ENCODE data around the gene LAMA4.
"Not testable (repeated sequence)": the region's sequence is repeated elsewhere in the genome, so short reads cannot be mapped to it uniquely, and the experiment has no call there.

LAMA4 gene

DNA sequence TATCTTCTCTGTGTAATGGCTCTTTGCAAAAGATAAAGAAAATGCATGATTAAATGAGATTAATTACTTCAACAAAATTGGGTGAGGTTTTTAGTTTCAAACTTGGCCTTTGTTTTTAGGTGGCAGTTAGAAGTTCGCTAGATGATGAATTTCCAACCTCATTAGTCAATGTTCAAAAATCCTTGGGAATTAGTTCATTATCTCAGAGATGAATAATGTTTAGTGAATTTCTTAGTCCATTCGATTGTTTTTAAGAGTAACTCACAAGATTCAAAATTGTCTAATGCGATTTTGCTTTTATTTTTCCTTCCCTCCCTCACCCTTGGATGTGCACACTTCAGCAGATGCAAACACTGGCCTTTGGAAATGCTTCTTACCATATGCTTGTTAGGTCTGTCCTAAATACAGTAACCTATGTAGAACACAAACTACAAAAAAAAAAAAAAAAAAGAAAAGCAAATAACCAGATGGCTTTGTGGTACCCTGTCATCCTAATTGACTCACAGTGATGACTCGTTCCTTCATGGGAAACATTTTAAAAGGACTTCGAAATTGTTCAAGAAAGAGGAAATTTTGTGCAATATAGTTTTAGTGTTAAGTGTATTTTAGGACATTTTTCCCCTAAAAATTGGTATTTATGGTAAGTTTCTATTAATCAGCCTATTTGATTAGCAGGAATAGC is 100.3 kb downstream of the LAMA4 start:
- DNase-seq (ENCODE audit: low read depth in 2 of 2): no peak

DNA sequence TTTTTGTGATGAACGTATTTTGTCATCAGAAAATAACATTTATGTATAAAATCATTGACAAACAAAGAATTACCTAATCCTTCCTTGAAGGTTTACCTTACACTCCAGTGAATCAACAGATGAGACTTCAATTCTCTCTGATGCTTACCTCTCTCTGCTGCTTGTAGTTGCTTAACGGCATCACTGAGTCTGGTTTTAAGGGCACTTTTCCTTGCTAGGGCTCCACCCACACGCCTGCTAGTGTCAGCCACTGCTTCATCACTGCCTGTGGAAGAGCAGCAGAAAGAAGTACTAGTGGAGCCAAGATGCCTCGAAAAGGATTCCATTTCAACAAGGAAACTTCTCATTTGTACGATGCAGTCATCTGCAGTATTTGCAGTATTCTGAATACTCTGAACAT is 104.0 kb downstream of the LAMA4 start:
- DNase-seq (ENCODE audit: low read depth in 2 of 2): no peak

DNA sequence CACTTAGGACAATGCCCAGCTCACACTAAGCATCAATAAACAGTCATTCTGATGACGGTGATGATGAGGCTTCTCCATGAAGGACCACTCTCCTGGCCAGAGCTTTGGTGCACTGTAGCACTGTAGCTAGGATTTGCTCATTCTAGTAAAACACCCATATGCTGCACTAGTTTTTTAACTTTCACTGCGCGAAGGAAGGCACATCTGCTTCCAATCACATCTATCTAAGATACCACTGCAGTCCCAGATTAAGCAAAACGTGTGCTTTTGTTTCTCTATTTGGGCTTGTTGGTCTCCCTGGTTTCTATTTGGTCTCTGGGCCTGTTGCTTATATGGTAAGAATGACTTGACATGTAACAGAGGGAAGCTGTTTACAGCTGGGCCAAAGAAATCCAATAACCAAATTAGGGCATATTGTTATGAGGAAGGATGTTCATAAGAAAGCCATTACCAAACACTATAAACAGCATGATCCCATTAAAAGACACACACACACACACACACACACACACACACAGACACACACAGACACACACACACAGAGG is 104.6 kb downstream of the LAMA4 start:
- no peak for DNase-seq (ENCODE audit: low read depth in 2 of 2)

DNA sequence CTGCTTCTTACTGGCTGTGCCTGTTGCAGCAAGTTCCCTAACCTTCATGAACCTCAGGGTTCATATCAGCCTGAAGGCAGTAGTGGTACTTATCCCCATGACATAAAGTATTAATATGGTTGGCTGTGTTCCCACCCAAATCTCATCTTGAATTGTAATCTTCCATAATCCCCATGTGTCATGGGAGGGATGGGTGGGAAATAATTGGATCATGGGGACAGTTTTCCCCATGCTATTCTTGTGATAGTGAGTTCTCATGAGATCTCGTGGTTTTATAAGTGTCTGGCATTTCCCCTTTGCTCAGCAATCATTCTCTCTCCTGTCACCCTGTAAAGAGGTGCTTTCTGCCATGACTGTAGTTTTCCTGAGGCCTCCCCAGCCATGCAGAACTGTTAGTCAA is 105.1 kb downstream of the LAMA4 start:
- no peak for DNase-seq (ENCODE audit: low read depth in 2 of 2)

DNA sequence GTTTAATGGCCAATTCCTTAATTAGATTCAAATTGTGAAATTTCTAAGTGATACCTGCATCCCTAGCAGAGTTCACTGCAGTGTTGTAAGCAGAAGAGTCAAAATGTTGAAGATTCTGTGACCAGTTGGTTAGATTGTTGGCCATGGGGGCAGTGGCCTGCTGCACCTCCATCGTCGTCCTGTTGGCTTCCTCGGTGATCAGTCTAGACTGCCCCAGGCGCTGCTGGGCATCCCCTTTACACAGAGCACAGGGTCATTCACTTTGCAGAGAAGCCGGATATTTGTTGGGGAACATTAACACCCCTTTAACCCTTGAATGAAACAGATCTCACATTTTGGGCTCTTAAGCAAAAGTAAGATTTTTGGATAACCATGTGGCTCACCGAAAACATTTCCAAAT is 106.3 kb downstream of the LAMA4 start:
- no peak for DNase-seq (ENCODE audit: low read depth in 2 of 2)

DNA sequence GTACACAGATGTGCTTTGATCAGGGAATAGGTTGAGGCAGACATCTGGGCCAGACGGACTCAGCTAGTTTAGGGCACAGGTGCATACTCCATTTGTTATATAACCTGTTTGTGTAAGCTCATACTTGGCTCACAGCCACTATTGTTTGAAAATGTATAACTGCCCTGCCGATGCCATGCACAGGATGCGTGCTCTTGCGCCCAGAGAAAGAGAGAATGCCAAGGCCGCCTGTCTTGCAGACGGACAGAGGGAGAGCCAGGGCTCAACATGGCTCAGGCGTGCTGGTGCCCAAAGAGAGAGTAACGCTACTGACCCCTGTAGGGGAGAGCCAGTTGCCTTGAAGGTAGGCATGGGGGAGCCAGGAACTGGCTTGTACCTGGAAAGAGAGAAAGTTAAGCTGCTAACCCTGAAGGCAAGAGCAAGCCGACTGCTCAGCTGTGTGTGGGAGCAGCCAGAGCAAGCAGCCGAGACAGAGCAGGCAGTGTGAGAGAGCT is 109.2 kb downstream of the LAMA4 start:
- DNase-seq (ENCODE audit: low read depth in 2 of 2): no peak

DNA sequence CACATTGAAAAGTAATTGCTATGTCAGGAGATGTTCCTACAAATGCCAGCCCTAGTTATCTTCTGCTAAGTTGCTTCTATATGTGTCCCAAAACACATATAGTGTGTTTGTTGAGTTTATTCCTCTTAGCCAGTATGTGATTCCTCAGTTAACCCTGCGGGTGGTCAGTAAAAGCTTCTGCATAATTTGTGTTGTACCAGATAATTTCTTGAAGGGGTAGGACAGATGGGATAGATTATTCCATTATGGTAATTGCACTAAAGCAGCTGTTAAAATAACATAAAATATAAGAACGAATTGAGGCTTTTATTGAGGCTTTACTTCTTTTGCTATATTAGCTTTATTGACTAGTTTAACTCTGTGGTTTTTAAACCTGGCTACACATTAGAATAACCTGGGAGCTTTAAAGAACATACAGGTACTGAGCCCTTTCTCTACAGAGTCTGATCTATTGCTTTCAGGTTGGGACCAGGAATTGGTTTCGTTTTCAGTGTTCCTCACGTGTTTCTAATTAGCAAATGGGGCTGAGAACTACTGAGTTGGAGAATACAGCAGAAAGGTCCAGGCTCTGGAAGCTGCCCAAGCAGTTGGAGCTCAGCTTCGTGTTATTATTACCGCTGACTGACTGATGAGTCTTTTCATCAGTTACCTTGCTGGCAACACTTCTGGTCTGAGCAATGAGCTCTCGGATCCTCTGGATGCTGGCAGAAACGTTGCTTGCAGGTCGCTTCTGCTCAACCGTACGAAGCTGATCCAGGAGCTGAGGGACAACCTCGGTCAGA is 110.0 kb downstream of the LAMA4 start:
- no peak for DNase-seq (ENCODE audit: low read depth in 2 of 2)

DNA sequence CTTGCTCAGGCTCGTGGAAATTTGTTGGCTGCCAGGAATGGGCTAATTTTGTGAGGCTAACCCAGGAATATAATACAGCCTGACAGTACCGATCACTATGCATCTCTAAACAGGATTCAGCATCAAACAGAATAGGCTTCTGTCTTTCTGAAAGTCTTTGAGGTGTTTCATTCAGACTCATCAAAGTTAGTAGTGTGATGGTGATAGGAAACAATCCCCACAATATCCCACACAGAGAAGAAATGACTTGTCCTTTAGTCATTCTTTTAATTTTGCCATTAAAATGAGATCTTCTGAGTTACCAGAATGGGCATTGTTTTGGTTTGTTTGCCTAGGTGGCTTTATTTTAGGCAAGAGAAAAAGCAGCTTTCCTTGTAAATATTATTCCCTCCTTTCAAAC is 112.7 kb downstream of the LAMA4 start:
- no peak for DNase-seq (ENCODE audit: low read depth in 2 of 2)

DNA sequence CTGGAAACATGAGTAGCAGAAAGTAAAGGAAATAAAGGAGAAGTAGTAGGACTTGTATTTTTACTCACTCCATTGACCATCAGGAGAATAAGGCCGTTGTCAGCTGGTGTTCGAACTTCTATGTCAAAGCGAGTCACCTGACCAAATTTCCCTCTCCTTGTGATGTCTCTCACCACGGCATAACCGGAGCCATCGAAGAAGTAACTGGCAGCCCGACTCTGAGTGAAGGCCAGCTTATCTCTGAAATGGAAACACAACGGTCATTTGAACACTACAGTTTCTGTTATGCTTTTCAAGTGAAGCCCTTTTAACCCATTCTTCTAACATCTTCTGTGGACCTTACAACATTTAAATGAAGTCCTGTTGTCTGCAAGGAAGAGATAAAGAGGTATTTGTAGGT is 115.3 kb downstream of the LAMA4 start:
- no peak for DNase-seq (ENCODE audit: low read depth in 2 of 2)

DNA sequence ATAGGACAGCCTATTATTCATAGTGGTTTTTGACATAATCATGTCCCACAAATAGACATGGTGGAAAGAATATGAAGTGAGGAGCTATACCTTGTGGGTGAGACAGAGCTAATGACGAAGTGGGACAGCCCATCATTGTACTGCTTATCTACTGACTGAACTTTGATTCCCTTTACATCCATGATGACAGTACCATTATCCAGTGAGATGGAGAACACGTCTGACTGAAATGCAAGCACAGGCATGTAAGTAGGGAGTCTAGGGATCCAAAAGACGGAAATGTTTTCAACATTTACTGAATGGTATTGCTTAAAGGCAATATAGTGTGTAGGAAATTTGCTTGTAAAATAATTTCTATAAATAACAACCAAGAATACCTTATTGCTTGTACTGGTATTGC is 123.5 kb downstream of the LAMA4 start:
- DNase-seq (ENCODE audit: low read depth in 2 of 2): no peak

DNA sequence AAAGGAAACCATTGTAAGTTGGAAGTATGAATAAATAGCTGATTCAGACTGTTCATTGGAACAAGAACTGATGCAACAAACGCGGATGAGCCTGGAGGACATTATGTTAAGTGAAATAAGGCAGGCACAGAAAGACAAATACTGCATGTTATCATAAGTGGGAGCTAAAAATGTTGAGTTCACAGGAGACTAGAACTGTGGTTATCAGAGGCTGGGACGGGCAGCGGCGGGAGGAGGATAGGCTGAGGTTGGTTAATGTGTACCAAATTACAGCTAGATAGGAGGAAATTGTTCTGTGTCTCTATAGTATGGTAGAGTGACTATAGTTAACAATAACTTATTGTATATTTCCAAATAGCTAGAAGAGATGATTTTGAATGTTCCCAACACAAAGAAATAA is 126.2 kb downstream of the LAMA4 start:
- no peak for DNase-seq (ENCODE audit: low read depth in 2 of 2)

DNA sequence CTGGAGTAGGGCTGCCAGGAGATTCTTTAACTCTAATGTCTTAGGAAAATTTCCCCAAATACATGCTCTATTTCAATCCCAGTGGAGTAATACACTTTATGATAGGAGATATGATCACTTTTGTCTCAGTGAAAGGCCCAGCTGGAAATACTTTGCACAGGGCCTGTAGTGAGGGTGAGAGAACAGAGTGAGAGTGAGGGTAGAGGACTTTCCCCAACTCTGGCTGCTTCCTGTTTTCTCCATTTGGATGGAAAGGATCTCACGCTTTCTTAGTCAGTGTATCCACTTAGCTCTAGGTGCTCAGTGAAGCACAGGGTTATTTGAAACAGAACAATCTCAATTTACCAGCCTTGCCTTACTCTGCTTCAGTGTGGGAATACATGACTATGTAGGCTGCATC is 130.4 kb downstream of the LAMA4 start:
- DNase-seq (ENCODE audit: low read depth in 2 of 2): no peak

DNA sequence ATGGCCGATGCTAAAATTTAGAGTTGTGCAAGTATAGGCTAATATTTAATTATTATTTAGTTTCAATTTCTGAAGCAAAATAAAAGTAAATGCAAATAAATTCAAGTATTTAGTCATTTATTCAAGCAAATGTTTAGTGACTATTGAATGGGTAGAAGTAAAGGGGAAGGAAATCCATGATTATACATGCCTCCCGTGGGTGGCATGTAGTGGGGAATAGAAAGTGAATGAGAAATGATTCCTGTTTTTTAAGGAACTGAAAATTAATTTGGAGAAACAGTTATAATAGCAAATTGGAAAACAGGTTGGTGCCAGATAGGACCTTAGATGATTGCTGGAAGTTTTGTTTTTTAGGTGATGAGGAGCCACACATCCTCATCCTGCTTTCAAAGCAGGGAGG is 131.6 kb downstream of the LAMA4 start:
- no peak for DNase-seq (ENCODE audit: low read depth in 2 of 2)

DNA sequence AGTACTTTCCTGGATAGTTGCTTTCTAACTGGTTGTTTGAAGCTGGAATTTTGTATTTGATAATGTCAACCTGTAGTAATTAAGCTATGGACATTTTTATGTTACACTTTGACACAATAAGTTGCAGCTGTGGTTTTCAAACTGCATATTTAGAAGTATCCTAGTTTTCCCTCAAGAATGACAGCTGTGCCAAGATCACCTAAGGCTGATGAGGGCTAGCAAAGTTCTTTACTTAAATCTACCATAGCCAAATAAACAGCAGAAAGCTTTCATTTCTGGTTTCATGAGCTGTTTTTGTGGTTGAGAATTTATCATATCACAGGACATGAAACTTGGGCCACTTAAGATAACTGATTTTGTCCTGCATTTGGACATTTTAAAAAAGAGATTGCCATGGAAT is 136.3 kb downstream of the LAMA4 start:
- no peak for DNase-seq (ENCODE audit: low read depth in 2 of 2)

DNA sequence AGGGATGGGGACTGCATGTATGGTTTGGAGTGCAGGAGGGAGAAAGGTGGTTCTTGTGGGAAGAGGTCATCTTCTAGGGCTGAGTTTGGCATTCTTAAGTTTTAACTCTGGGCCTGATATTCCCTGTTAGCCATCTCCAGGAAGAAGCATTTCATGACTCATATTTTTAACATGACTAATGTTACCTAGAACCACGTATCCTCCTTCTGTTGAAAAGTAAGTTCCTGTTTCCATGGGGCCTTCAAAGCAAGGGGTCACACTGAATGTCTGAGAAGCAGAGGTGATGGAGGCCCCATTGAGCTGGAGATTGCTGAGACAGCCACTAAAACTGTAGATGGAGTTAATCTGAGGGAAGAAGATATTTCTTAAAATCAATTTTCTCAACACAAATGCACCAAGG is 136.8 kb downstream of the LAMA4 start:
- DNase-seq (ENCODE audit: low read depth in 2 of 2): no peak

DNA sequence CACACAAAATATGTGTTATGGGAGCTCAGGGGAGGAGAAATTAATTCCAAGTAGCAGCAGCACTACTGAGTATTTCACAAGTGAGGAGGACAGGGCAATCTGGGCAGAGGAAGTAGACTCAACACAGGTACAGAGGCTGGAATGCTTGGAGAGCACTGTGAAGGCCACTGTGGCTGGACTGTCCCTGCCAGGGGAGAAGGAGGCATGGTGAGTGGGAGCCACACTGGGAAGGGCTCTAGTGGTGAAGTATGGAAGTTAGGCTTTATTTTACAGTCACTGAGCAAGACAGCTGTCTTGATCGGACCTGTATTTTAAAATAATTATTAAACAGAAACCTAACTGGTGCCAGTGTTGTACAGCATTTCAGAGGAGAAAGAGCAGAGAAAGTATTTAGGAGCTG is 138.1 kb downstream of the LAMA4 start:
- DNase-seq (ENCODE audit: low read depth in 2 of 2): no peak

DNA sequence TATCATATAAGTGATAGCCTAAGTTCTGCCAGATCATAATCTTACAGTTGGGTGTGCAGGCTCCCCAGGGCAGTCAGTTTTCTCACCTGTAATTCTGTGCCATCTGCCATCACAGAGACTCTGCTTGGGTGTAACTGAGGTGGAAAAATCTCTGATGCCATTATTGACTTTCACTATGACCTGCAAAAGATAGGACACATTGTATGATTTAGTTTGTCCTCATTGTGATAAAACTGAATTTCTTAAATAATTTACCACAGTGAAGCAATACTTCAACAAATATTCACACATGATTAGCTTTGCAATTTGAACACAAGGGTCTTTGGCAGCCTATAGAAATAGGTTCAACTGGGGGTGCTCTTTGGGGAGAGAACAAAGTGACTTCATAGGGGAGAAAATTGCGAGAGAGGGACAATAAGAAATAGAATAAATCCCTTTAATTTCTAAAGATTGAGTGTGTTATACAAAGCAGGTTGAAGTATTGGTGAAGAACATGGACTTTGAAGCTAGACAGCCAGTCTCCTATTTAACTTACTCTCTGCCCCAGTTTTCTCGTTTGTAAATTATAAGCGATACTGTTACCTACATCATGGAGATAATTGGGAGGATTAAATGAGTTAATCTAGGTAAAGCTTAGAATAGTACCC is 139.7 kb downstream of the LAMA4 start:
- no peak for DNase-seq (ENCODE audit: low read depth in 2 of 2)

DNA sequence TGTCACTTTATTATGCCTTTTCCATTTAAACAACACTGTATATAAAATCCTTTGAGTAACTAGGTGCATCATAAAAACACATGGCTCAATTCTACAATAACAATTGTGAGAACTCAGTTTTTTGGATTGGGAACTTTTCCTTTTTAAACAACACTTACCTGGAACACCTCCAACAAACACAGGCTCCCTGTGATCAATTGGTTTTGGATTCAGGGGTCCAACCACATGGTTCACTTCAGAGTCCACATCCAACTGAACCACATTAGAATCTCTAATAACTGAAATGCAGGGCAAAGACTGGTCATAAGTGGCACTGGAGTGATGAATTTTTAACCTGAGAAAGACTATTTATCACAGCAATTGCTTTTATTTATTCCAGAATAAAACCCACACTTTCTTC is 140.4 kb downstream of the LAMA4 start:
- DNase-seq (ENCODE audit: low read depth in 2 of 2): no peak

DNA sequence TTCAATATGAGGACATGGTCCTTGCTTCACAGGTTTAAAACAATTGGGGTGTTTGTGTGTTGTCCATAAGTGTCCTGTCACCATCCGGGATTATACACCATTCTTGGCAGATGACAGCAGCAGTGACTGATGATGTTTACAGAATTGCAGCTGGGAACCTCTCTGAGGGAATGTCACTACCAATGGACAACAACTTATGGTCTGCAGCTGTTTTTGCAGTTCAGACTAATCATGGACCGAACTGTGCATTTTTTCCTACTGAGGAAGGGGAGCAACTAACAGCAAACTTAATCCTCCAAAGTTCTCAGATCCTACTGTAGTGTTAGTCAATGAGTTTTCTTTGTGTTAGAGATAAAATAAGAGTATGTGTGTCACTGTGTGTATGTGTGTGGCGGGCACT is 140.9 kb downstream of the LAMA4 start:
- no peak for DNase-seq (ENCODE audit: low read depth in 2 of 2)

DNA sequence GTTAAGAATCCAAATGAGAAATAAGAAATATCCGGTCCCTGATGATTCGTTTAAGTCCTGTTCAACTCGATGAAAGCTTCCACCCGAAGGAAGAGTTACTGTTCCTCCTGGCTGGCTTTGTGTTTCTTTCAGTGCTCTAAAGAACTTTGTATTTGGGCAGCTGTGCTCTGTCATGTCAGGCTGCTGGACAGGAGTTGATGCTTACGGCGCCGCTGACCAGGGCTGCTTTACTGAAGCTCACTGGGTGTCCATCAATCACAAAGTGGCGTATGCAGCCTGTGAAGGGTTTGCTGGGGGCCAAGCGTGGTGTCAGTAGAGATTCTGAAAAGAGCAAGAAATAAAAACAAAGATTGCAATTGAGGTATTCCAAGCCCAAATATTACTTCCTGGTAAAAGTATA is 145.1 kb downstream of the LAMA4 start:
- DNase-seq (ENCODE audit: low read depth in 2 of 2): no peak

DNA sequence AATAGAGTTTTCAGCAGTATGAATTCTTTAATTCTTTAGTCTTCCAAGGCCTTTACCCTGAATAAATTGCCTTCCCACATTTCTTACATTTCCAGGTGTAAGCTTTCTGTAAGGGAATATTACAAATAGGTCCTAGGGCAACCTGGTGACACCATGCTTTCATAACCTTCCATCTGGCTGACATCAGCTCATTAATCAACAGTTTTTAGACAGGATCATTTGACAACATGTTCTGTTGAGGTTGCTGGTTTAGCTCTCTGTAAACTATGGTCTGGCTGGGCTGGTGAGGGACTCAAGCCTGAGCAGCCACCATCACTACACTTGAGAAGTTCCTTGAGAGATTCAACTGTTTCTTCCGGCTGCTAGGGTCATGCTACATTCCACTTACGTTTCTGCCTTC is 147.8 kb downstream of the LAMA4 start:
- DNase-seq (ENCODE audit: low read depth in 2 of 2): no peak

DNA sequence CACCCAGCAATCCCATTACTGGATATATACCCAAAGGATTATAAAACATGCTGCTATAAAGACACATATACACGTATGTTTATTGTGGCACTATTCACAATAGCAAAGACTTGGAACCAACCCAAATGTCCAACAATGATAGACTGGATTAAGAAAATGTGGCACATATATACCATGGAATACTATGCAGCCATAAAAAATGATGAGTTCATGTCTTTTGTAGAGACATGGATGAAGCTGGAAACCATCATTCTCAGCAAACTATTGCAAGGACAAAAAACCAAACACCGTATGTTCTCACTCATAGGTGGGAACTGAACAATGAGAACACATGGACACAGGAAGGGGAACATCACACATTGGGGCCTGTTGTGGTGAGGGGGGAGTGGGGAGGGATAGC is 148.3 kb downstream of the LAMA4 start:
- DNase-seq (ENCODE audit: low read depth in 2 of 2): not testable (repeated sequence)

DNA sequence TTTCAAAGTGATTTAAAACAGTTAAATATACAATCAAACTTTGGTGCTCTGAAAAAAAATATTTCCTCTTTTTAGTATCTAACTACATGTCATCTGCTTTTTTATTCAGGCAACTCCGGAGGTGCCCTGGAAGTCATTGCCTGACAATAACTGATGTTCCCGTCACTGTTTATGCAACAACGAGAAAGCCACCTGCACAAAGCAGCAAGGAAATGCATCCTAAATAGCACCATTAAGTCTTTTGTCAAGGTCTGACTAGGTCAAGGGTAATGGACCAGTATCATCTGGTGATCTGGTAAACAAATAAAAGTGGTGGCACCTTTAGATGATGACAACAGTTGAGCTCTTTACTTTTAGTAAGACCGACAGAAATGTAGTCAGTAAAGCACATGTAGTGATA is 153.8 kb downstream of the LAMA4 start:
- no peak for DNase-seq (ENCODE audit: low read depth in 2 of 2)

Data from stimulated activated CD4-positive, alpha-beta T cell treated with anti-CD3 and anti-CD28 coated beads, Interleukin-1b, Interleukin-23, amount 100 ng/mL, for 4 hours (primary cell).